Loucy (cell line): Measurements from ENCODE around the gene ABHD17A.
A peak's percentile ranks its signal among the peaks of the same experiment; 100 is the strongest.

Source experiments
- H2AFZ ChIP-seq: fragments of 200-600 bp; sonication (generic); 2 replicates; pipeline ENCODE4 v1.6.0; 2016; ENCODE audit warnings: antibody characterized with exemption, mild to moderate bottlenecking, low read length, moderate library complexity
- H3F3A ChIP-seq: fragments of 200-600 bp; 2 replicates; pipeline ENCODE4 v1.6.0; 2016; ENCODE audit warnings: antibody characterized with exemption, low read depth, mild to moderate bottlenecking
- H3K27me3 ChIP-seq: fragments of 200-600 bp; sonication (generic); 2 replicates; pipeline ENCODE4 v1.6.1; 2014; ENCODE audit warnings: low read length, mild to moderate bottlenecking; ENCODE audit not compliant: insufficient read depth, poor library complexity, severe bottlenecking
- H3K36me3 ChIP-seq: fragments of 200-600 bp; sonication (generic); 2 replicates; pipeline ENCODE4 v1.6.1; 2016; ENCODE audit warnings: low read length; ENCODE audit not compliant: insufficient read depth
- H3K4me1 ChIP-seq: fragments of 200-600 bp; sonication (generic); 2 replicates; pipeline ENCODE4 v1.5.1; 2014; ENCODE audit warnings: low read length, mild to moderate bottlenecking; ENCODE audit not compliant: insufficient read depth, poor library complexity, severe bottlenecking
- H3K4me2 ChIP-seq: fragments of 200-600 bp; sonication (generic); 2 replicates; pipeline ENCODE4 v1.6.0; 2014; ENCODE audit warnings: antibody characterized with exemption, low read length, low read depth, mild to moderate bottlenecking; ENCODE audit not compliant: poor library complexity, severe bottlenecking
- H3K4me3 ChIP-seq: fragments of 200-600 bp; sonication (generic); 2 replicates; pipeline ENCODE4 v1.5.1; 2014; ENCODE audit warnings: low read length, mild to moderate bottlenecking, mixed read lengths; ENCODE audit not compliant: poor library complexity, severe bottlenecking
- H3K79me2 ChIP-seq: fragments of 200-600 bp; sonication (generic); 2 replicates; pipeline ENCODE4 v1.6.1; 2014; ENCODE audit warnings: low read length; ENCODE audit not compliant: insufficient read depth
- H3K9ac ChIP-seq: fragments of 200-600 bp; sonication (generic); 2 replicates; pipeline ENCODE4 v1.6.0; 2014; ENCODE audit warnings: mild to moderate bottlenecking, low read depth, low read length, moderate library complexity; ENCODE audit not compliant: poor library complexity, severe bottlenecking
- H3K9me2 ChIP-seq: fragments of 200-600 bp; sonication (generic); replicated peaks from 2 replicates; pipeline ENCODE4 v1.6.1; 2016; ENCODE audit warnings: low read depth, low read length, mixed read lengths
- H3K9me3 ChIP-seq: fragments of 200-600 bp; sonication (generic); 2 replicates; pipeline ENCODE4 v1.6.1; 2014; ENCODE audit warnings: mild to moderate bottlenecking, antibody characterized with exemption, low read length, low read depth; ENCODE audit not compliant: insufficient read depth
- H4K20me1 ChIP-seq: fragments of 200-600 bp; sonication (generic); 2 replicates; pipeline ENCODE4 v1.6.0; 2014; ENCODE audit warnings: antibody characterized with exemption, low read length, mild to moderate bottlenecking; ENCODE audit not compliant: insufficient read depth, poor library complexity, severe bottlenecking
- CTCF ChIP-seq: fragments of 200-600 bp; sonication (generic); conservative IDR thresholded peaks from 2 replicates; pipeline ENCODE4 v1.5.1; 2014; ENCODE audit warnings: mild to moderate bottlenecking, antibody characterized with exemption, low read length
- EZH2phosphoT487 ChIP-seq: fragments of 200-600 bp; IDR thresholded peaks from 2 replicates; pipeline ENCODE4 v1.6.1; 2018; ENCODE audit warnings: antibody characterized with exemption, mild to moderate bottlenecking, moderate library complexity, borderline replicate concordance

Gene ABHD17A

DNA sequence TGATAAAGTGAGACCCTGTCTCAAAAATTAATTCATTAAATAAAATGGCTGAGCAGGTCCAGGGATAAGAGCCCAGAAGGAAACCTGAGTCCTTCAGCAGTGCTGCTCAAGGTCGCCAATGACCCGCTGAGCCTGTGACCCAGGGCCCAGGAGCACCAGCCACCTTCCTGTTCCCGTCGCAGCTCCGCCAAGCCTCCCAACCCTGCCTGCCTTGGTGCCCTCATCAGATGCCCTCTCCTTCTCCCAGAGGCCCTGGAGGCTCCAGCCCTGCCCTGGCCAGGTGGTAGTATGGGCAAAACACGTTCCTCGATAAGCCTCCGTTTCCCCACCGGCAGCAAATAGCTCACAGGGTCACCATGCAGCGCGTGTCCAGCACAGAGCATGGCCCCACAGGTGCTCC lies 39.7 kb downstream of the ABHD17A start:
- TF ChIP-seq CTCF (no peak), EZH2phosphoT487 (no peak)
- peaks cover 23% of the 10 kb centered on the region for H3K4me1 ChIP-seq
- H3K36me3 ChIP-seq = no peaks in the 10 kb centered on the region
- H3K9ac ChIP-seq = peak overlapping the region; percentile 96
- no peaks in the 10 kb centered on the region for H3K9me3 ChIP-seq
- no peak overlapping the region for H2AFZ ChIP-seq
- no peaks in the 10 kb centered on the region for H3K9me2 ChIP-seq
- peak overlapping the region; percentile 98 for H3K4me3 ChIP-seq
- H3F3A ChIP-seq = no peaks in the 10 kb centered on the region
- peaks cover 53% of the 10 kb centered on the region for H4K20me1 ChIP-seq
- peaks cover 76% of the 10 kb centered on the region for H3K79me2 ChIP-seq
- peak overlapping the region; percentile 100 for H3K4me2 ChIP-seq
- H3K27me3 ChIP-seq = peaks cover 4% of the 10 kb centered on the region

DNA sequence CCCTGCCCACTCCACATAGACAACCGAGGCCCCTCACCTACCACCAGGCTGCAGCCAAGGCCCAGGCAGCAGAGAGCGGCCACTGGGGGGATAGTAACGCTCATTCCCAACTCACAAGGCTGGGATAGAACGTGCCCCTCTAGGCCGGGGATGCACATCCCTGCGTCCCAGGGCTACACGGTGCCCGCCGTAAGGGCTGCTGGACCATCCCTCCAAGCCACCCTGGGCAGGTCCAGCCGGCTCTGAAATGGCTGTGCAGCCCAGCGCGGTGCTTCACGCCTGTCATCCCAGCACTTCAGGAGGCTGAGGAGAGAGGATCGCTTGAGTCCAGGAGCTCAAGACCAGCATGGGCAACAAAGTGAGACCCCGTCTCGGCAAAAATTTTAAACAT lies 40.2 kb downstream of the ABHD17A start:
- TF ChIP-seq EZH2phosphoT487 (no peak), CTCF (no peak)
- Histone ChIP-seq H3K9ac (no peak overlapping the region), H3K79me2 (peaks cover 81% of the 10 kb centered on the region), H2AFZ (no peak overlapping the region), H3K4me3 (no peak overlapping the region), H3F3A (no peaks in the 10 kb centered on the region), H4K20me1 (peaks cover 55% of the 10 kb centered on the region), H3K36me3 (no peaks in the 10 kb centered on the region), H3K27me3 (peaks cover 4% of the 10 kb centered on the region), H3K4me1 (peaks cover 23% of the 10 kb centered on the region), H3K9me3 (no peaks in the 10 kb centered on the region), H3K9me2 (no peaks in the 10 kb centered on the region), H3K4me2 (peak overlapping the region; percentile 100)

DNA sequence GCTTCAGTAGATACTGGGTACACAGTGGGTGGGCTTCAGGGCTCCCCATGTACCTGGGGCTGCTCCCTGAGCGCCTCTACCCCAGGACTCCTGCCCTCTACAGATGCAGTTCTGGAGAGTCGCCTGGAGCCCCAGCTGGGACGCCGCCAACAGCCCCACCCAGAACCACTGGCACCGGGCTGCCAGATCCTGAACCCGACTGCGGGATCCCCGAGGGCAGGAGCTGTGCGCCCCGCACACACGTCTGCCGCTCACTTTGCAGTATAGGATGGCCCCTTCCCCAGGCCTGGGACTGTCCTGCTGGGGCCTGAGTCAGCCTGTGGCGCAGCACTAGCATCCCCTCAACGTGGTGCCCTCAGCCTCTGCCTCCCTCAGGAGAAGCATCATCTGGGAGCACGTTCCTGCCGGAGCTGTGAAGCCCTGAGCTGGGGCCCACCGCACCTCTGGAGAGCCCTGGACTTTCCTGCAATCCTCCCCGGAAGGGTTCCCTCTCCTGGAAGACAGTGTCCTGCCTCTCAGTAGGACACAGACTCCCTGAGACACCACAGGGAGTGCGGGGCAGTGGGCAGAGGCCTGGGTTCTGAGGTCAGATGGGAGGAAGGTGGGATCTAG lies 40.7 kb downstream of the ABHD17A start:
- Histone ChIP-seq H3K79me2 (peaks cover 86% of the 10 kb centered on the region), H3K27me3 (peaks cover 4% of the 10 kb centered on the region), H3K4me1 (peaks cover 23% of the 10 kb centered on the region)

More for the DNA sequence above, 40.7 kb downstream of the ABHD17A start:
- TF ChIP-seq EZH2phosphoT487 (no peak), CTCF (no peak)
- no peak overlapping the region for H3K9ac ChIP-seq
- peaks cover 60% of the 10 kb centered on the region for H4K20me1 ChIP-seq
- H3F3A ChIP-seq = no peaks in the 10 kb centered on the region
- no peaks in the 10 kb centered on the region for H3K9me3 ChIP-seq
- H3K36me3 ChIP-seq = no peaks in the 10 kb centered on the region
- H3K4me3 ChIP-seq = no peak overlapping the region
- H3K9me2 ChIP-seq = no peaks in the 10 kb centered on the region
- H2AFZ ChIP-seq = no peak overlapping the region
- peak overlapping the region; percentile 100 for H3K4me2 ChIP-seq
